ENCODE data around the gene SHB.

SHB gene

DNA sequence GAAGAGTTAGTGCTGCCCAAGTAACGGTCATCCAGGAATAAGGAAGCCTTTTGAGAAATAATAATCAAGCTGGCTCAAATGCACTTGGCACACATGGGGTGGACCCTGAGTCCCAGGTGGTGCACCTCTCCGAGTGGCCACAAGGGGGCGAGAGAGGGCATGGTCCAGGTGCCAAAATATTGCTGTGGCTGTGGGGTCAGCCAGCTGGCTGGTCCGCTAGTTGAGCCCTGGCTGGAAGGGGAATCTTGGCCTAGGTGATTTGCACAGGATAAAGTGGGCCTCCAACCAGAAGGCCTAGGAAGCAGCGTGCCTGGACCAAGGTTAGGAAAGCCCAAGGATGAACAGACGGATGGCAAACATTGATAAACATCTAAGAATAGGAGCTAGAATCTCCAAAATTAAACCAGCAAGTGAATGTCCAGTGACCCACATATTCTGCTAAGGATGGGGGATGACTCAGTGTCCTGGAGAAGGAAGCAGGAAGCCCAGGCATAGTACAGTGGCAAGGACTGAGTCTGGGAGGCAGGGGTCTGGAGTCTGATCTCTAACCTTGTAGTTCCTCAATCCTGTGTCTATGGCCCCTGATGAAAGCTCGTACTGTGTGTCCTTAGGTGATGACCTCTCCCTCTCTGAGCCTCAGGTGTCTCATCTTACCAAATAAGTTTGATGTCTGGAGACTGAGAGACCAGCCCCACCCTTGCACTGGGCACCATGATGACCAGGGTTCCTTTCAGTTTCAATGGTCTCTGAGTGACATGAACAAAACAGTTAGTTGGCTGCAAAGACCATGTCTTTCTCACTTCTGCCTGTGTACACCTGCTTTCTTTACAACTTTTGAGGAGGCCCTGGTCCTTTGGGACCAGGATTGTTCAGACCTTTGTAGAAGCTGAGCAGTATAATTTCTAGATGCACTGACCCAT is 19.2 kb upstream of the SHB start:
- peak; percentile 29 to 61 for DNase-seq (ENCODE audit: low read depth in 2 of 2)

DNA sequence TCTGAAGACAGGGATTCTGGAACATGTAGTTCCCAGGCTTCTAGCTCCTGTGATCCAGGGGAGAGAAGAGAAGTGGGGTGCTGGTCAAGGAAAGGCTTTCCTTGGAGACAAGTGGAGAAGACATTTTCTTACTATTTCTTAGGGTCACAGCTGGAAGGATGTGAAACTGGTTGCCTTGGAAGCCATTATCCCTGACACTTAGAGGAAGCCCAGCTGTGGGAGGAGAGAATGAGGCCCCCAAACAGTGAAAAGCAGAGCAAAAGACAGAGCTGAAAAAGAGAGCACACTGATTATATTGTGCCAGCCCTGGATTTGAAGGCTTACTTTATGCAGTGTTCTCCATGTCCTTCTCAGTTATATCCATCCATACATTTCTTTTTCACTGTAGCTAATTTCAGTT is 17.5 kb upstream of the SHB start:
- no peak for DNase-seq (ENCODE audit: low read depth in 2 of 2)

DNA sequence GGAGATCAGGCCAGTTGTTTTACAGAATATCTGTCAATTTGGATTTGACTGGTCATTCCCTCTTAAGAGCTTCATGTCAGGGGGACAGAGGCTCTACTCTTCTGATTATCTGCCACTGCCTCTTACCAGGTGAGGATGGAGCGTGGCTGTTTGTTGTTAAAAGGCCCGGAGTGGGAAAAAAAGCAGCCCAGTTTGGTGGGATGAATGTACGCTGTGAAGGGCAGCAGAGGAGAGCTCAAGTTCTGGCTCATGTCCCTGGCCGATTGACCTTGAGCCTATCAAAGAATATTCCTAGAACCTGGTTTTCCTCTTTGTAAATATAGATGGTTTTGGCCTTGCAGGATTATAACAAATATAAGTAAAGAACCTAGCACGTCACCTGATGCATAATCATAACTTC is 16.3 kb upstream of the SHB start:
- DNase-seq (ENCODE audit: low read depth in 2 of 2), result no peak

DNA sequence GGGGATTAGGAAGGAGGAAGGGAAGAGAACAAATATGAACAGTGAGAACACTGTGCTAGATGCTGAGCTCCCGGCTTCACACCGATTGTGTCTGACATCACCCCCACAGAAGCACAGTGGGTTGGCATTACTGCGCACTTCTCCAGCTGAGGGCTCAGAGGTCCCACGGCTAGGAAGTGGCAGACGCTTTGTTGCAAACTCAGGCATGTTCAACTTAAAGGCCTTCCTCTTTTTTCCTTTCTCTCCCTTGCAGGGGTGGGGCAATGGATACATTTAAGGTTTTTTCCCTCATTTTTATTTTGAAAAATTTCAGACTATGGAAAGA is 15.5 kb upstream of the SHB start:
- no peak for DNase-seq (ENCODE audit: low read depth in 2 of 2)

DNA sequence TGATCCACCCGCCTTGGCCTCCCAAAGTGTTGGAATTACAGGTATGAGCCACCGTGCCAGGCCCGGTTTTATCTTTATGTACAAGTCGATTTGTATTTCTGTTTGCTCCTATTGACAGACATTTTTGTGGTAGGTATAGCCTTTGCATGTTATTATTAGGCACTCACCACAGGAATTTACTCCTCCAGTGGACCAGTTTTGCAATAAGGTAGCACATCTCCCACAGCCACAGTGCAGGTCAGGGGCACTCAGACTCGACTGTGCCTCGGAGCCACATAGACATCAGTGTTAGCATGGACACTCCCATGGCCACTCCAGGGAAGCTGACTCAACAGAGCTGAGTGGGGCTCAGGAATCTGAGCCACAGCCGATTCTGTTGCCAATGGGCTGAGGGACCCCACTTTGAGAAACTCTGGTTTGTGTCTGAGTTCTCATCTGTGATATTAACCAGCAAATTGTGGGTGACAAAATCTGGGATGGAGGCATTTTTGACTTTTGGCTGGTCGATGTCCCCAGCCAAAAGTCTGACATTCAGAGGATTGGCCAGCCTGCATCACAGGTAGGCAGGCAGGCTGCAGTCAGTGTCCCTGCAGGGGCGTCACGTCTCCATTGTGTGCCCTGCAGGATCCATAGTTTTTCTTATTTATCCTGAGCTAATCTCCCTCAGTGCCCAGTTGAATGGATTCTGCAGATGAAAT is 15.0 kb upstream of the SHB start:
- DNase-seq (ENCODE audit: low read depth in 2 of 2), result no peak

DNA sequence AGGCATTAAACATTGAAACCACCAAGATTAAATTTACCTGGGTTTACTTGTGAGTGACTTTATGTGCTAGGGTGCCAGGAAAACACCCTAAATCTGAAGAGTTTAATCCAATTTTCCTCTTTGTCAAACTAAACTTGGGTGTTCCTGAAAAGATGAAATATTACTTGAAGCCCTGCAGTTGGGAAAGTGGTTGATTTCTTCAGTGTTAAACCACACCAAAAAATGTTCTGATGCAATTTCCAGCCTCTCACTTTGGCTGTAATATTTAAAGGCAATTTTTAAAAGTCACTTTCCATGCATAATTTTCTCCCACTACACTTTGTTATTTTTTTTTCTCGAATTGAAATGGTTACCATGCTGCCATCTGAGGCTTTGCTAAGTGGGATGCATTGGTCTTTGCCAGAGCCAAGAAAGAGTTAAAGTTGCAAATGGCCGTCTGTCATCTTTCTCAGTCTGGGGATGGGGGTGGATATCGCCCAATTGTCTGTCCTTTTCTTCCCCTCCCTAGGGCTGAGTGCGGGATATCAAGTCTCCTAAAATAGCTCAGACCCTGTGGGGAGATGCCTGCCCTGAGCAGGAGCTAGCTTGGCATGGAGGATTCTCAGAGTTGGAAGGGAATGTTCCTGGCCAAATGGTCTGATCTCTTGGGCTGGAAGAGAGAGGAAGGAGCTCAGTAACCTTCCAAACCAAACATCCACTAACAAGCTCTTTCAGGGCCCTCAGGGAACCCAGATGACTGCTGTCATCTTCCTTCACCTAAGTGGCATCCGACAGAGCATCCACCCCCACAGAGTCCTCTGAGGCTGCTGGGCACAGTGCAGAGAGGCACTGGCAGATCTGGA is 13.6 kb upstream of the SHB start:
- no peak for DNase-seq (ENCODE audit: low read depth in 2 of 2)

DNA sequence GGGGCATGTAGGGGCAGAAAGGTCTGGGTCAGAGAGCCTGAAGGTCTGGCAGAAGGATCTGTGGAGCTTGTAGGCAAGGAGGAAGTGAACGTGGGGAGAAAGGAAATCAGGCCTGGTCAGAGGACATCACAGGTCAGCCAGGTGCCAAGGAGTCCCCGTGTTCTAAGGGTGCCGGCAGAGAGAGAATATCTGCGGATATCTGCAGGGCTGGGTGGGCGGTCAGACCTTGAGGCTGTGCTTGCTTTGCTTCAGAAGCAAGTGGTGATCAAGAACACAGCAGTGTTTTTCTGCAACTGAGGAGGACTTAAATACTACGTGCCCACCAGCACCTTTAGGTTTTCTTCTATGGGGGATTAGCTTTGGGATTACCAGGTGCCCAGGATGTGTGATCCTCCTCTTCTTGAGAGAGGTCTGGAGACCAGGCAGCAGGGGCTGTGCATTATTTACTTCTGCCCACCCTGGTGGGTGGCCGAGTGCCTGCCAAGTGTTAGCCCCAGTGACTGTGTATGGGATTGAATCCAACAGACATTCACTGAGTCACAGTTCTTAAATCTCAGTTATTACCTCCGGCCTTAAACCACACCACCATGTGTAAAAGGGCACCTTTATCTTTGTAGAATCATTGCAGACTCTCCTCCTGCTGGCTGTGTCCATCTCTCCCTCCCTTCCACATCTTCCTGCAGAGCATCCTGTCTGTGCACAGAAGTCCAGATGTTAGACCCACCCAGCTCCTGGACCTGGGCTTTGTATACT is 12.5 kb upstream of the SHB start:
- no peak for DNase-seq (ENCODE audit: low read depth in 2 of 2)

DNA sequence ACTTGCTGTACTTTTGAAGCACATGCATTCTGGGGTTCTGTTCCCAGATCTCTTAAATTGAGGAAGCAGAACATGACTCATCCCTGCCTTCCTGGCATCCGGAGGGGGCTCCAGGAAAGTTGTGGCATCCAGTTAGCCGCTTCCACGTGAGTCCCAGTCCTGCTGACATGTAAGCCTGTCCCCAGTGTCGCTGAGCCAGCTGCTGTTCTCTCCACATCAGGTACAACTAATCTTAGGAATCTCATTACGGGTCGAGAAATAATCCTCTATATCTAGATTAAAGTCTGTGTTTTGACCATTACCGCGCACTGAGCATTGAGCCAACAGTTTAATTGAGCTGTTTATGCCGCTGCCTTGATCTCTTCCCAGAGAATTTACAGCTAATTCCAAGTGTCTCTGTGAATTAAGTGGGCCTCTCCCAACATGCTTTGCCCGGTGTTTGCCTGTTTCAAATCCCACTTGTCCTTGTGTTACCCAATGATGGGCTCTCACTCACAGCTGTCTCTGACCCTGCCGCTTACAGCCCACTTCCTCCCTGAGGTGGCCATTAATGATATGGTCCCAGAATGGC is 10.5 kb upstream of the SHB start:
- DNase-seq (ENCODE audit: low read depth in 2 of 2), result no peak

DNA sequence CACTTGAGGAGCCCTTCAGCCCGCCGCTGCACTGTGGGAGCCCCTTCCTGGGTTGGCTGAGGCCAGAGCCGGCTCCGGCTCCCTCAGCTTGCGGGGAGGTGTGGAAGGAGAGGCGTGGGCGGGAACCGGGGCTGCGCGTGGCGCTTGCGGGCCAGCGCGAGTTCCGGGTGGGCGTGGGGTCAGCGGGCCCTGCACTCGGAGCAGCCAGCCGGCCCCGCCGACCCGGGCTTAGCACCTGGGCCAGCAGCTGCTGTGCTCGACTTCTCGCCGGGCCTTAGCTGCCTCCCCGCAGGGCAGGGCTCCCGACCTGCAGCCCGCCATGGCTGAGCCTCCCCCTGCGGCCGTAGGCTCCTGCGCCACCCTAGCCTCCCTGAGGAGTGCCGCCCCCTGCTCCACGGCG is 6.2 kb upstream of the SHB start:
- DNase-seq (ENCODE audit: low read depth in 2 of 2), result no peak

DNA sequence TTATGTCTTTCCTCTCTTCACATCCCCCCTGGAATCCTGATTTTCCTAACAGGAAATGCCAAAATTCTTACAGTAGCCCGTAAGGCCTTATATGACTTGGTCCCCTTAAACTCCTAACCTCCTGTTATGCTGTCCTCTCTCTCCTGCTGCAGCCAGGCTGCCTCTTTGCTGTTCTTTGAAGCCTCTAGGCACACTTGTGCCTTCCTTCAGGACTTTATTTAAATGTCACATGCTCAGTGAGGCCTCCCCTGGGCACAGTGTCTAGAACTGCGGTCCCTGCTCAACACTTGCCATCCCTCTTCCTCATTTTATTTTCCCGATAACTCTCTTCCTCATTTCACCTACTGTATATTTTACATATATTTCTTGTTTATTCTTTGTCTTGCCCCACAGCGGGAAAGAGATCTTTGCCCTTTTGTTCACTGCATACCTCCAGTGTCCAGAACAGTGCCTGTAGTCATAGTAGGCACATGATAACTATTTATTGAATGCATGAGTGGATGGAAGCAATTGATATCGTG is 5.5 kb upstream of the SHB start:
- no peak for DNase-seq (ENCODE audit: low read depth in 2 of 2)

DNA sequence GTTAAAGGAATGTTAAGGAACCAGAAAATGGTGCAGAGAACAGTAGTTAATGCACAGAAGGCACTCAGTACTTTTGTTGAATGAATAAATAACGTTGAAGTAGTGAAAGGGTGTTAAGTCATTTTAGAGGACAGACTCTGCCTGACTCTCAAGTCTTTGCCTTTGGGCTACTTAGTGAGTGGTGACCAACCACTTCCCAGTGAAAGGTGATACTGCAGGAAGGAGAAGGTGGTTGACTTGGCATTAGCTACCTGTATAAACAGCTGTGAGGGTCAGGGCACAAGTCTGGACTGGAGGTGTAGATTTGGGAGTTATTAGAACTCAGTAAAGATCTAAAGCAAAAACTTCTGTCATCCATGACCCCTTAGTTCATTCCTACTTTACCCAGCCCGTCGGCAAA is 4.9 kb upstream of the SHB start:
- DNase-seq (ENCODE audit: low read depth in 2 of 2), result no peak

DNA sequence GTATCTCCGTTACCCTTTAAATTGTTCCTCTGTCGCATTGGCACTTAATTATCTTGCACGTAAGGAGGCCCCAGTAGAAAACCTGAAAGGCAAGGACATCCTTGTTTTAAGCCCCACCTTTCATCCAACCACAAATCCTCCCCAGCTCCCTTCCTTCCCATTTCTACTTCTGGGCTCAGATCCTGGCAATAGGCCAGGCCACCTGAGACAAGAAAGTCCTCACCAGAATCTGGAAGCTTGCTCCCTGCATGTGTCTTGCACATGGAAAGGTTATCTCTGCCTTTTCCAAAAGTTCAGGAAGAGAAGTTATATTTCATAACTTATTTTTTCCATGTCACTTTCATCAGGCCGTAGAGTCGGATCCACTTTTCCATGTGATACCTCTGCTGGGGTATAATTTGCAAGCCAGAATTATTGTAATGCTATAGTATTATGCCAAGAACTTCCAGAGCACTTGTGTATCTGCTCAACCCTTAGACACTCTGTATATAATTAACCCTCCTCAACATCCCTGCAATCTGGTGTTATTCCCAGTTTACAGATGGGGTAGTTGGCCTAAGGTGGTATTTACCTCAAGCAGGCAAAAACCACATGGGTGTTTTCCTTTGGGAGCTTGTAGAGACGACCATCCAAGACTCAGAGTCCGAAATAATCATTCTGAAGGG is 2.6 kb upstream of the SHB start:
- DNase-seq (ENCODE audit: low read depth in 2 of 2), result no peak

DNA sequence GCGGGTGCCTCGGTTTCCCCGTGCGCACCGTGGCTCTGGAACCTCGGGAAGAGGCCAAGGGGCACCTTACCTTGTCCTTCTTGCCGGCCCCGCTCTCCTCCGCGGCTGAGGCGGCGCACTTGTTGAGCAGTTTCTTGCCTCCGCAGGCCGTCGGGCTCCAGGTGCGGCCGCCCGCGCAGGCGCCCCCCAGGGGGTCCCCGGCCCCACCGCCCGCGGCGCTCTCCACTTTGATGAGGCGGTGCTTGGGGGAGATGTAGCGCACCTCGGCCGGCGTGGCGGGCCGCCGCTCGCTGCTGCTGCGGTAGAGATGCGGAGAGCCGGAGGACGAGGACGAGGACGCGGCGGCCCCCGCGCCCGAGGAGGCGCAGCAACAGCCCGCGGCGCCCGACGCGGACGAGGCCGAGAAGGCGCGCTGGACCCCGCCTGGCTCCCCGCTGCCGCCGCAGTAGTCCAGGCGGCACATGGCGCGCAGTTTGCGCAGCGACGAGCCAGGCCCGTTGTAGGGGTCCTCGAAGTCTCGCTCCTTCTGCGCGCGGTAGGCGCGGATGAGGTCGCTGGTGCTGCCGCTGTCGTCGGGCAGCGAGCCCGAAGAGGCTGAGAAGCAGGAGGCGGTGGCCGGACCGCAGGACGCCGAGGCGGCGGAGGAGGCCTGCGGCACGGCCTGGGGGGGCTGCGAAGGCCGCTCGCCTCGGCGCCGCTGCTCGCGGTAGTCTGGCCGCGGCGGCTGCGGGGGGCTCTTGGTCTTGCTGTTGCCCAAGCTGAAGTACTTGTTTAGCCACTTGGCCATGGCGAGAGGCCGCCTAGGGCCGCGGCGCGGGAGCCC is 957 bp downstream of the SHB start:
- DNase-seq (ENCODE audit: low read depth in 2 of 2), result no peak

DNA sequence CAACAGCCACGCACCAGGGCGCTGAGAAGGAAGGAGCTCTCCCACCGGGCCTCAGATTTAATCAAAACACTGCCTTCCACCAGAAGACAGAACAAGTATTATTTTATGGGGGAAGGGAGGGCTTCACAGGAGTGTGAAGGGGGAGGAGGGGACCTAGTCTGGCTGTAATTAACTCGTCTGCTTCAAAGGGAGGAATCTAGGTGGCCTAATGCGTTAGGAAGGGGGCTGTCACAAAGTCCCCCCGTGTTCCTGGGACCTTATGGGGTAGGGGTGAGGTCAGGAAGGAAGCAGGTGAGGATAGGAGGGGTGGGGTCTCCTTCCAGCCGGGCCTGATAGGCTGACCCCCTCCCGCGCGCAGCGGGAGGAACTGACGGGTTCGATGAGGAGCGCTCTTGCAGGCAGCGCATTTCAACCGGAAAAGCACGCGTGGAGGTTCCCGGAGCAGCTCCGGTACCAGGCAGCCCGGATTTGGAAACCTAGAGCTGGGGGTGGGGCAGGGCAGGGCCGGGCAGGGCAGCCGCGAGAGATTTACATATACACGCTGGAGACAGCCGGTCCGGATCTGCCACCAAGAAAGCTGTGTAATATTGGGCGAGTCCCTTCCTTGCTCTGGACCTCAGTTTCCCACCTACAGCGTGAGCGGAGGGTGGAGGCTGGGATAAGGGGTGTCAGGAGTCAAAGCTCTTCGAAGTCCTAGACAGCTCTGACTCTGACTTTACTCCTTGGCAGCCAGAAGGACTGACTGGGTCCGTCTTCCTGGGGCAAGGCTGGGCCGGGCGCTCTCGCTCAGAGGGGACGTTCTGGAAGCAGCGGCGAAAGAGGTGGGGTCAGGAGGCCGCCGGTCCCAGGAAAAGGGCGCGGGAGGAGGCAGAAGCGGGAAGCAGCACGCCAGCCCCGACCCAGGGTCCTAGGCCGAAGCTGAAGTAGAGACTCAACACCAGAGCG is 1.8 kb downstream of the SHB start:
- no peak for DNase-seq (ENCODE audit: low read depth in 2 of 2)

DNA sequence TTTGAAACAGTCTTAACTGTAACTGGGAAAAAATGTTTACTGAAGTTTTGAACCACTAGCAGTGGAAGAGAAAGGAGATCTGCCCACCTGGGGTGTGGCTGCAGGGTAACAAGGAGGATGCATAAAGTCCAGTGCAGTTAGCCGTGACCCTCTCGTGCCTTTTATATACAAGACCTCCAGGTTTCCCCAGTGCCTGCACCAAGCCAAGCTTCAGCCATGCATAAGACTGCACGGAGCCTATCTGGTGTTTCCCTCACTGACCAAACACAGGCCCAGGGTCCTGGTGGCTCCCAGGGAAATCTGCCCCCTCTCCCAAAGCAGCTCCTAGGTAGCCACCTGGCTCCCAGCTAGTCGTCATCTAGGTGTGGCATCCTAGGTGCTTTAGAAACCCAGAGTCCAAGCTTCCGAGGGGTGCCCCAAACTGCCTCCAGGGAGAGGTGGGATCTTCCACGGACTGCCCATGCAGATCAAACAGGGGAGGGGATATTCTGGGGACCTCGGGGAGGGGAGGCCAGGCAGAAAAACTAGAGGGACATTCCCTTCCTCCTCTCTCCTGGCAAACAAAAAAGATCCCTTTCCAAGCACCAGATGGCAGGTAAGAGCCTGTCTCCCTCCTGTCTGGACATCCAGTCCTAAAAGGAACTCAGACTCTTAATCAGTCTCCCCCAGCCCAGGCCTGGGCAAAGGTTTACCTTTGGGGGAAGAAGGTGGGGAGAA is 2.7 kb downstream of the SHB start:
- DNase-seq (ENCODE audit: low read depth in 2 of 2), result no peak

DNA sequence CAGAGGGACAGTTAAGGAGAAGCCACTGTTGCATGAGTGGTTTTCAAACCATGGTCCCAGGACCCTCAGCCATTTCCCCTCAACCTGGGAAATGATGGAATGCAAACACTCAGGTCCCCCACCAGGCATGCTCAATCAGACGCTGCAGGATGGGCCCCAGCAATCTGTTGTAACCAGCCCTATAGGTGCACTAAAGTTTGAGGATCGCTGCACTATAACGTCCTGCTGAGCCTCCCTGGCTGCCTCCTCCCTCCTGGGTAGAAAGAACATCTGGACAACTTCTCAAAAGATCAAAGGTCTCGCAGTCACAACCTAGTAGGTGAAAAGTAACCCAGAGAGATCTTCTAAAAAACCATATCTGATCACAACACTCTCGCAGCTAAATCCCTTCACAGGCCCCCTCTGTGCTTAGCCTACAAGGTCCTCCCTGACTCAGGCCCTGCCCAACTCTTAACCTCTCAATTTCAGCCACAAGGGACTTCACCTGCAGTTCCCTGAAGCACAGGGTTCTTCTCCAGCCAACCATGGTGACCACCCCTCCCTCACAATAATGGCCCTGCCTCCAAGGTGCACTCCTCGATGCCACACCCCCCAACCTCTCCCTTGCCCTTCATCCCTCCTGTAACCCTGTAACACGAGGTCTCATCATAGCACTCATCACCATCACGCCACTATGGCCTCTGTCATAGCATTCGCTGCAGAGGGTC is 3.5 kb downstream of the SHB start:
- DNase-seq (ENCODE audit: low read depth in 2 of 2), result no peak

DNA sequence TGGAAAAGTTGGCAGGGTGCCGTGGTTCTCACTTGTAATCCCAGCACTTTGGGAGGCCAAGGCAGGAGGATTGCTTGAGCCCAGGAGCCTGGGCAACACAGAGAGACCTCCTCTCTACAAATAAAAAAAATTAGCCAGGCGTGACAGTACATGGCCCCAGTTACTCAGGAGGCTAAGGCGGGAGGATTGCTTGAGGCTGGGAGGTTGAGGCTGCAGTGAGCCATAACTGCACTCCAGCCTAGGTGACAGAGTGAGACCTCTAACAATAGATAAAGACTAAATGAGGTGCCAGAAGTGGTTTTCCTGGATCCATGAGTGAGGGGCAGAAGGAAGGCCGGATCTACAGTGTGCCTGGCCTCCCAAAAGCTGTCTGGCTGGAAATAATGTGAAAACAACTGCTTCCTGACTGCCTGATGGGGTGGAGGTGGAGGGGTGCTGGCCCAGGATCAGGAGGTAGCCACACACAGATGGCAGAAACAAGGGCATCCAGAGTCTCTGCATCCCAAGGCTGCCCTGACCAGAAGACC is 4.1 kb downstream of the SHB start:
- no peak for DNase-seq (ENCODE audit: low read depth in 2 of 2)

Data from stimulated activated CD4-positive, alpha-beta T cell treated with anti-CD3 and anti-CD28 coated beads, Interleukin-1b, Interleukin-23, amount 100 ng/mL, for 1 hour (primary cell).